Esophagus (tissue), 2 donors: ENCODE results near the gene SCPEP1. TPM values are rescaled to one million over a fixed set of nuclear protein-coding genes. Genes with fewer than 3 reads are reported as not detected.

Source experiments
- H3K27ac ChIP-seq, 2 donors: one replicate each; pipeline ENCODE4 v1.5.1; 2013; ENCODE audit warnings: low read depth in 2 of 2, mild to moderate bottlenecking in 2 of 2, inconsistent platforms in 1 of 2, low read length in 1 of 2, moderate library complexity in 1 of 2
- H3K27me3 ChIP-seq, 2 donors: one replicate each; pipeline ENCODE4 v1.6.1; 2013; ENCODE audit warnings: low read length in 2 of 2, control low read depth in 1 of 2, mild to moderate bottlenecking in 1 of 2; ENCODE audit not compliant: insufficient read depth in 2 of 2, control insufficient read depth in 1 of 2
- H3K36me3 ChIP-seq, 2 donors: one replicate each; pipeline ENCODE4 v1.6.1; 2013; ENCODE audit warnings: low read length in 1 of 2; ENCODE audit not compliant: control insufficient read depth in 2 of 2, insufficient read depth in 2 of 2
- H3K4me1 ChIP-seq, 2 donors: one replicate each; pipeline ENCODE4 v1.6.1; 2013; ENCODE audit warnings: low read length in 1 of 2; ENCODE audit not compliant: control insufficient read depth in 2 of 2, insufficient read depth in 2 of 2
- H3K4me3 ChIP-seq, 2 donors: one replicate each; pipeline ENCODE4 v1.5.1; 2013; ENCODE audit warnings: low read length in 2 of 2, mild to moderate bottlenecking in 2 of 2, low read depth in 1 of 2, moderate library complexity in 1 of 2
- H3K9me3 ChIP-seq, 2 donors: one replicate each; pipeline ENCODE4 v1.6.1; 2013; ENCODE audit warnings: mild to moderate bottlenecking in 2 of 2, low read depth in 1 of 2, low read length in 1 of 2, moderate library complexity in 1 of 2; ENCODE audit not compliant: control insufficient read depth in 2 of 2, insufficient read depth in 1 of 2
- WGBS, 2 donors: extraction: QIAGEN DNeasy Blood & Tissue Kit; methylation state at CpG; one replicate each; pipeline ENCODE4 v1.1.7; 2013; 5-methylcytosine and 5-hydroxymethylcytosine counted together
- polyA plus RNA-seq, 2 donors: library from polyadenylated mRNA; stranded (reverse); fragments of 200-250 nt; gene quantifications; one replicate each; pipeline ENCODE4 v1.2.3, GENCODE V29; 2013
- donor health status: healthy with polysubstance abuse.
- donor health status: Bipolar disorder and iron deficiency.

The SCPEP1 gene
- polyA plus RNA-seq, result 10 to 100 TPM; 51.1 to 98.3 TPM

GRCh38 chr17:56977673-56978395 lies at the start of gene SCPEP1:
TSS of gene SCPEP1 (plus strand) at chr17:56978131. CDS start at chr17:56978160, 29 bp downstream.
- Histone ChIP-seq H3K4me3 (peak within 1 kb of the TSS; percentile 64 to 66), H3K9me3 (no peaks in the 10 kb centered on the region), H3K36me3 (peaks cover 0 to 4% of the 10 kb centered on the region in 2 donors), H3K27ac (peak within 1 kb of the TSS; percentile 75 to 88), H3K27me3 (no peaks in the 10 kb centered on the region), H3K4me1 (peaks cover 0 to 8% of the 10 kb centered on the region in 2 donors)
- 1% methylated on average over 37 to 42 of the region's 42 CpGs for WGBS, 2 donors

- H3K4me1 ChIP-seq, result no peaks in the 10 kb centered on the region
- no peaks in the 10 kb centered on the region for H3K27me3 ChIP-seq
- WGBS, 2 donors, result 91 to 95% methylated on average over 2 of the region's 2 CpGs
- H3K27ac ChIP-seq, result no peak overlapping the region
- no peaks in the 10 kb centered on the region for H3K9me3 ChIP-seq
- no peaks in the 10 kb centered on the region for H3K36me3 ChIP-seq
- no peak overlapping the region for H3K4me3 ChIP-seq
These were observed 49.3 kb upstream of the SCPEP1 start for GRCh38 chr17:56928586-56928985.

- Histone ChIP-seq H3K4me1 (peaks cover 0 to 2% of the 10 kb centered on the region in 2 donors), H3K36me3 (peaks cover 0 to 3% of the 10 kb centered on the region in 2 donors)
These were observed 48.5 kb upstream of the SCPEP1 start for GRCh38 chr17:56929362-56929969.

GRCh38 chr17:56930739-56931337 lies 47.1 kb upstream of the SCPEP1 start:
- peaks cover 0 to 3% of the 10 kb centered on the region in 2 donors for H3K36me3 ChIP-seq
- H3K27me3 ChIP-seq, result no peaks in the 10 kb centered on the region
- peaks cover 0 to 6% of the 10 kb centered on the region in 2 donors for H3K4me1 ChIP-seq
- WGBS, 2 donors, result 88 to 89% methylated on average over 2 of the region's 2 CpGs
- H3K9me3 ChIP-seq, result no peaks in the 10 kb centered on the region
- H3K27ac ChIP-seq, result no peak overlapping the region
- no peak overlapping the region for H3K4me3 ChIP-seq

More at GRCh38 chr17:56929362-56929969, 48.5 kb upstream of the SCPEP1 start:
- H3K27ac ChIP-seq, result no peak overlapping the region
- H3K9me3 ChIP-seq, result no peaks in the 10 kb centered on the region
- H3K27me3 ChIP-seq, result no peaks in the 10 kb centered on the region
- no peak overlapping the region for H3K4me3 ChIP-seq

GRCh38 chr17:56933151-56933745 lies 44.7 kb upstream of the SCPEP1 start:
- H3K27me3 ChIP-seq, result no peaks in the 10 kb centered on the region
- peaks cover 0 to 5% of the 10 kb centered on the region in 2 donors for H3K36me3 ChIP-seq
- 93% methylated on average over 8 of the region's 8 CpGs for WGBS, 2 donors
- H3K4me3 ChIP-seq, result no peak overlapping the region
- H3K27ac ChIP-seq, result no peak overlapping the region
- no peaks in the 10 kb centered on the region for H3K9me3 ChIP-seq
- peaks cover 0 to 6% of the 10 kb centered on the region in 2 donors for H3K4me1 ChIP-seq

DNA sequence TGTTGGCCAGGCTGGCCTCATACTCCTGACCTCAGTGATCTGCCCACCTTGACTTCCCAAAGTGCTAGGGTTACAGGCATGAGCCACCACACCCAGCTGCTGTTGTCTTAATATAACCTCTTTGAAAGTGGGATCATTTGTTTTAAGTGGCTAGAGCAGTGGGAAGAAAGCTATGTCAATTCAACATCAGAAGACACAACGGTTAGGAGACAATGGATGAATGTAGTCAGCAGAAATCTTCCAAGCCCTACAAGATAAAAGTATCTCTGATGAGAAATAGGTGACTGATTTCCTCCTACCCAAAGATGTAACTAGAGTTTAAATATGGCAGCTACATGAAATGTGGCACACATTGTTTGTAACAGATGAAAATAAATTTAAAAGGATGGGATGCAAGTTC lies 44.1 kb upstream of the SCPEP1 start:
- H3K36me3 ChIP-seq, result peaks cover 0 to 5% of the 10 kb centered on the region in 2 donors

GRCh38 chr17:56934280-56934679 lies 43.7 kb upstream of the SCPEP1 start:
- Histone ChIP-seq H3K4me3 (no peak overlapping the region), H3K27me3 (no peaks in the 10 kb centered on the region), H3K4me1 (peaks cover 0 to 6% of the 10 kb centered on the region in 2 donors), H3K9me3 (no peaks in the 10 kb centered on the region), H3K36me3 (peaks cover 0 to 5% of the 10 kb centered on the region in 2 donors), H3K27ac (no peak overlapping the region)
- 90 to 94% methylated on average over 4 of the region's 4 CpGs for WGBS, 2 donors

More for the DNA sequence above, 44.1 kb upstream of the SCPEP1 start:
- Histone ChIP-seq H3K27ac (no peak overlapping the region), H3K4me3 (no peak overlapping the region), H3K27me3 (no peaks in the 10 kb centered on the region), H3K9me3 (no peaks in the 10 kb centered on the region), H3K4me1 (peaks cover 0 to 6% of the 10 kb centered on the region in 2 donors)
- 79 to 88% methylated on average over 1 of the region's 1 CpG for WGBS, 2 donors

DNA sequence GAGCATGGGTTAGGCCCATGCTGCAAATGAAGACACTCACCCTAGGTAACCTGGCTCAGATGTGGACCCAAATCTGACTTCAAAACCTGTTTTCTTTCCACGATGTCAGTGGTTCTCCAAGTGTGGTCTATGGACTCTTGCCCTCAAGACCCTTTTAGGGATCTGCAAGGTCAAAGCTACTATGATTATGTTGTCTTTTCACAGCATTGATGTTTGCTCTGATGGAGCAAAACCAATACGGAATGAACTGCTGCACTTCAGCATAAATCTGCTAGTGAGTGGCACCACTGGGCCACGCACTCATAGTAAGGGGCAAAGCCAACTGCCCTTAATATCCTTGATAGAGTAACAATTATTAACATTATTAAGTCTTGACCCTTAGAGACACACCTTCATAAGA lies 42.5 kb upstream of the SCPEP1 start:
- Histone ChIP-seq H3K27ac (no peak overlapping the region), H3K4me1 (peaks cover 0 to 6% of the 10 kb centered on the region in 2 donors), H3K9me3 (no peaks in the 10 kb centered on the region), H3K36me3 (peaks cover 0 to 5% of the 10 kb centered on the region in 2 donors), H3K4me3 (no peak overlapping the region), H3K27me3 (no peaks in the 10 kb centered on the region)
- WGBS, 2 donors, result 84 to 91% methylated on average over 3 of the region's 3 CpGs

- Histone ChIP-seq H3K4me3 (no peak overlapping the region), H3K27me3 (no peaks in the 10 kb centered on the region), H3K9me3 (no peaks in the 10 kb centered on the region), H3K27ac (peak overlapping the region; percentile 72 to 88), H3K4me1 (peaks cover 0 to 6% of the 10 kb centered on the region in 2 donors), H3K36me3 (peaks cover 2 to 5% of the 10 kb centered on the region in 2 donors)
- WGBS, 2 donors, result 48 to 63% methylated on average over 6 of the region's 6 CpGs
These were observed 41.1 kb upstream of the SCPEP1 start for GRCh38 chr17:56936697-56937322.
